NCI-H128 (cell line): Measurements from ENCODE around the gene PRSS12.
A peak's percentile ranks its signal among the peaks of the same experiment; 100 is the strongest.
"Not testable (repeated sequence)": the region's sequence is repeated elsewhere in the genome, so short reads cannot be mapped to it uniquely, and the experiment has no call there.

ENCODE experiments used
- DNase-seq: peaks from one replicate; lab custom pipeline; 2025; ENCODE audit not compliant: unreplicated experiment; lab: John Stamatoyannopoulos, UW

Gene PRSS12

DNA sequence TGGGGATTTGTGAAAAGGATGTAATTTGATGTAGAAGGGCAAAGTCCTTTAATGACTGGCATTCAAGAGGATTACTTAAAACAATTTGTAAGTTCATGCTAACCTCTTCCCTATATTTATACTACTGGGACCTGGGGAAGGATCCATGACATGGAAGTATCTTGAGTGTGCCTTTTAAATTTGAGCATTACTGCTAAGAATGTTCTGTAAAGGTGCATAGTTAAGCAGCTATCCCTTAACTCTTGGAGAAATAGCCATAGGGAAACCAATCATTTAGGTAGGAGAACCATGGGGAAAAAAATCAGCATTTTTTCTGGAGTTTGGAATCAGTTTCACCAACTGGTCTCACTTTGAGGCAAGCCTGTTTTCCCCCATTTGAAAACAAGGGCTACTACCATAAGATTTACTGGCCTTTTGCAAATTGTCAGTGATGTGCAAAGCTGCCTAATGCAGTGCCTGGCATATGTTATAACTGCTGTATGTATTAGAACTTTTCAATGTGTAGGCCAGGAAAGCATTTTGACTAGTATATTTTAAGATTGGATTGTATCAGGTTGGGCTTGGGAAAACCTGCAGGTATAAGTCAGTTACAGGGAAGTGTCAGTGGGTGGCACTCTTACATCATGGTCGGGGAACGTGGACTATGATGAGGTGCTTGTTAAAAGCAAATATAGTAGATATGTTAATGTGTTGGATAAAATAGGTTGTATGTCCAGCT is 72.1 kb downstream of the PRSS12 start:
- no peak for DNase-seq

DNA sequence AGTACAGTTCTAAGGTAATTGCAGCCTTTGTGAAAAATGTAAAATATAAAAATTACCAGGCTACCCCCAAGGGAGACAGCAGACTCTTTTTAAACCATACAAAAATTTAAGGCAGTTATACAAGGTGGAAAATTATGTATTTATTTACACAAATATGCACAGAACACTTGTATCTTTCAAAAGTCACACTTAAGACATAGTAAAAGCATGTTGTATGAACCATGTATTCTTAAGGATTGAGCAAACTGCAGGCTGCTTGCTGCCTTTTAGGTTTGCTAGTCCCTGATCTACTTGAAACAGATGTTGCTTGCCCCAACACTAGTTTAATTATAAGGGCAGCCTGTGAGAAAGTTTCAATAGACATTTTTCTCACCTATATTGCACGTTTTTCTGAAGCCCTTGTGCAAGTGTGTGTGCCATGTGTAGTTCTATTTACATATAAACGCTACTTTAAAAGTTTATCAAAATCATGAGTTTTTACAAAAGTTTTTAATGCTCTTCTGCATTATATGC is 72.8 kb downstream of the PRSS12 start:
- no peak for DNase-seq

DNA sequence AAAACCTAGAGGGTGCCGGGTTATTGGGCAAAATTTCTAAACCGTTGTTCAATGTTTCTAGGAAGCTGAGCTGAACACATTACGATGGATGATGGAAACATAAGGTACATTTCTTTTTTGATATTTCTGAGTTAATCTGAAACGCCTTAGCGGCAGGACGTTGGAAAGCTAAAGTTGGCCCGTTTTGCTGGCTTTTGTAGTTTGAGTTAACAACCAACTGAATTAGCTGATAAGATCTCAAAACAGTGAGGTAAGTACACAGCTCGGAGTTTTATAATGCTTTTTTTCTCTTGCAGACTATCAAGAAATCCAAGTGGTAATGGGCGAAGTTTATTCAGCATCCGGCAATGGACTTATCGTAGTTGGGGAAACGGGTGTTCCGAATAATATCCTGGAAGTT is 73.5 kb downstream of the PRSS12 start:
- no peak for DNase-seq

DNA sequence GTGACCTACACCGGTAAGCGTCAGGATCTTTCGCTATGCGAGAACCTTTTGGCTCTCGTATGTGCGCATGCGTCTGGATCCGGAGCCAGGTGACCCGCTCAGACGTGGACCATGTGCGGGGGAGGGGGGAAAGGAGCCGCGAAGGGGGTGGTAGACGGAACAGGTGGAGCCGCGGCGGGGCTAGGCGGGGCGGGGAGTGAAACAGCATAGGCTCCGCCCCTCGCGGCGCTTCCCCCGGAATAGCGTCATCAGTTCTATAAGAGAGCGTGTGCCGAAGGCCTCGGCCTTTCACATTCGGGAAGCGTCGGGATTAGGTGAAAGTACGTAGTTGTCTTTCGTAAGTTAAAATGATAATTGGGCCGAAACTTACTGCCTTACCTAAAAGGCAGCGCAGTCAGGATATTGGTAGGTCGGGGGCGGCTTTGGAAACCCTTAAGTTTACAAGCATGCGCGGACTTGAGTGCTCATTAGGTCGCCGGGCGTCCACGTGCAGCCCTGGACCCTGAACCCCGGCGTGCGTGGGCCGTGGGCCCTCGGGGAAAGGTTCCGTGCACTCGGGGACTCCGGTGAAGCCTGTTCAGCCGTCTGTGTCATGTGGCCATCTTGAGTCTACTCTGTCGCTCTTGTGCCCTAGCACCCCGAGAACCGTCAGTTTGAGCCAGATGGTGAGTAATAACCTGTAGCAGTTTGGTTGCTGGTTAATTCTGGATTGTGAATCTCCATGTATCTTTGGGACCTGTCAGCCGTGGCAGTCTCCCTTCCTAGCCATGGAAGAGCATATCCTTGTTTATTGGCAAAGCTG is 74.1 kb downstream of the PRSS12 start:
- peak; percentile 66 for DNase-seq

DNA sequence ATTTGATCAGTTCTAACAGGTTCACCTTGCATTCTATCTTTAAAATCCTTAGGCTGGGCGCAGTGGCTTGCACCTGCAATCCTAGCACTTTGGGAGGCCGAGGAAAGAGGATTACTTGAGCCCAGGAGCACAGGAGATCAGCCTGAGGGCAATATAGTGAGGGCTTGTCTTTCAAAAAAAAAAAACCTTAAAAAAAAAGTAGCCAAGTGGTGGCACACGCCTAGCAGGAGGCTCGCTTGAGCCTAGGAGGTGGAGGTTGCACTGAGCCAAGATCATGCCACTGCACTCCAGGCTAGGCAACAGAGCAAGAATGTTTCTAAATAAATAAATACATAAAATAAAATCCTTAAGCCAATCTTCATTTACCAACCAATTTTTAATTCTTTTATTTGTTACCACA is 75.6 kb downstream of the PRSS12 start:
- DNase-seq = no peak

DNA sequence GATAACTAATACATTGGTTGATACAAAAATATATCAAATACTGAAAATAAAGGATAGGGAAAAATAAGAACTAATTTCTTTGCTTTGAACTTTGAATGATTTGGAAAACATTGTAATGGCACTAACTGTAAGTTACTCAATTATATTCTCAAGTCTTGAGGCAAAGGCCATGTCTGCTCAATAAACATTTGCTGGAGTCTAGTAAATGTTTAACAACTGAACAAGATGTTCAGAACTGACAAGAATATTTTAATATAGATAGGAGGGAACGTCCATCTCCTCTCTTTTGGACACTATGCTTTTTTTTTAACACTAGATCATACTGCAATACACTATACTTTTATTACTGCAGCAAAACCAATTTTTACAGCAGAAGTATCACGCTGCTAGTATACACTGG is 76.2 kb downstream of the PRSS12 start:
- no peak for DNase-seq

DNA sequence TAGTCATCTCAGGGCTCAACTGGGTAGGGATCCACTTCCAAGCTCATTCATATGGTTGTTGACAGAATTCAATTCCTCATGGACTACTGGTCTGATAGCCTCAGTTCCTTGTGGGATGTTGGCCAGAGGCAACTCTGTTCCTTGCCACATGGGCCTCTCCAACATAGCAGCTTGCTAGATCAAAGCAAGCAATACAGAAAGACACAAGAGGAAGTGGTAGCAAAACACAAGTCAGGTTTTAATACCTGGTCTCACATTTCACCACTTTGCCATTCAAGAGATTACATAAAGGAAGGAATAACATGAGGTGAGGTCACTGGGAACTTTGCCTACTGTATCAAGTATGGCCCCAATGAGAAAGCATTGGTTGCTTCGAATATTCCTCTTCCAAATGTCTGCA is 79.2 kb downstream of the PRSS12 start:
- DNase-seq = no peak

DNA sequence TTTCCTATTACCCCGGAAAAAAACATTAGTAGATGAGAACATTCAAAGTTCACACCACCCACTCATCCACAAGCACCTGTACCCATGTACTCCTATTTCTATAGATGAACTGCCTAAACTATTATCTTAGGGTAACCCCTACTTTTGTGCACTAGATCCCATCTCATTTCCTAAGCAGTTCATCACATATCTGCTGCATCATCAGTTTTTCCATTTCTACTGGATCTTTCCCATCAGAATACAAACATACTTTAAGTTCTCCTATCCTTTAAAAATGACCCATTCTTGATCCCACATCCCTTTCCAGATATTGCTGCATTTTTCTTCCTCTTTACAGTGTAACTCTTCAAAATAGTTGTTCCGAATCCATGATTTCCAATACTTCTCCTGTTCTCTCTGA is 81.0 kb downstream of the PRSS12 start:
- DNase-seq = no peak

DNA sequence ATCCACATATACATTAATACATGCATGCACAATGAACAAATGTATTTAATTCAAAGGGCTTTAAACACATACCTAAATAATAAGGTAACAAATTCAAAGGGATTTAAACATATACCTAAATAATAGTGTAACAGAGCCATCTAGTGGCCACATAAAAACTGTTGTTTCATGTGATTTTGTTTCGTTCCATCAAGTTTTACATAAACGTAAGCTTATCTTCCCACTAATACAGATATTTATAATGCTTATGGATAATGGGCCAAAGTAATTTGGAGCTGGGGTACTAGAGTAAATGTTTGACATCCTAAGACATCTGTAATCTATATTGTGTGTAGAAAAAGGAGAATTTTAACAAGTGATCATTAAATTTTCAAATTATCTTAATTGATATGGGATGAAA is 82.3 kb downstream of the PRSS12 start:
- DNase-seq = no peak

DNA sequence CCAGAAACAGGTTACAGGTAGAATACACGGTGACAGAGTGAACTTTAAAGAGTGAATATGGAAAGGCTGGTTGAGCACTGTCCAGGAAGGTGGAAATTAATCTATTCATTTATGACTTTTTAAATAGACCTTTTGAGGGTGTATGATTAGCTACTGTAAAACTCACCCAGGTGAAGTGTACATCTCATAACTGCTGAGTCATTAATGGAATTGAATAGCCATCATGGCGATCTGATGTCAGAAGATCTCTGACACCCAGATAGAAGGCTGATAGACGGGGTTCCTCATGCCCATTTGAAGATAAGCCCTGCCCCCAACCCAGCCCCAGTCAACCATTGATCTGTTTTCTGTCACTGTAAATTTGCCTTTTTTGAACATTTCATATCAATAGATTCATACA is 84.0 kb downstream of the PRSS12 start:
- DNase-seq = no peak

DNA sequence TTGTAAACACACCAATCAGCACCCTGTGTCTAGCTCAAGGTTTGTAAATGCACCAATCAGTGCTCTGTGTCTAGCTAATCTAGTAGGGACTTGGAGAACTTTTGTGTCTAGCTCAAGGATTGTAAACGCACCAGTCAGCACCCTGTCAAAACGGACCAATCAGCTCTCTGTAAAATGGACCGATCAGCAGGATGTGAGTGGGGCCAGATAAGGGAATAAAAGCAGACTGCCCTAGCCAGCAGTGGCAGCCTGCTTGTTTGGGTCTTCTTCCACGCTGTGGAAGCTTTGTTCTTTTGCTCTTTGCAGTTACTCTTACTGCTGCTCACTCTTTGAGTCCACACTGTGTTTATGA is 86.7 kb downstream of the PRSS12 start:
- DNase-seq = not testable (repeated sequence)

DNA sequence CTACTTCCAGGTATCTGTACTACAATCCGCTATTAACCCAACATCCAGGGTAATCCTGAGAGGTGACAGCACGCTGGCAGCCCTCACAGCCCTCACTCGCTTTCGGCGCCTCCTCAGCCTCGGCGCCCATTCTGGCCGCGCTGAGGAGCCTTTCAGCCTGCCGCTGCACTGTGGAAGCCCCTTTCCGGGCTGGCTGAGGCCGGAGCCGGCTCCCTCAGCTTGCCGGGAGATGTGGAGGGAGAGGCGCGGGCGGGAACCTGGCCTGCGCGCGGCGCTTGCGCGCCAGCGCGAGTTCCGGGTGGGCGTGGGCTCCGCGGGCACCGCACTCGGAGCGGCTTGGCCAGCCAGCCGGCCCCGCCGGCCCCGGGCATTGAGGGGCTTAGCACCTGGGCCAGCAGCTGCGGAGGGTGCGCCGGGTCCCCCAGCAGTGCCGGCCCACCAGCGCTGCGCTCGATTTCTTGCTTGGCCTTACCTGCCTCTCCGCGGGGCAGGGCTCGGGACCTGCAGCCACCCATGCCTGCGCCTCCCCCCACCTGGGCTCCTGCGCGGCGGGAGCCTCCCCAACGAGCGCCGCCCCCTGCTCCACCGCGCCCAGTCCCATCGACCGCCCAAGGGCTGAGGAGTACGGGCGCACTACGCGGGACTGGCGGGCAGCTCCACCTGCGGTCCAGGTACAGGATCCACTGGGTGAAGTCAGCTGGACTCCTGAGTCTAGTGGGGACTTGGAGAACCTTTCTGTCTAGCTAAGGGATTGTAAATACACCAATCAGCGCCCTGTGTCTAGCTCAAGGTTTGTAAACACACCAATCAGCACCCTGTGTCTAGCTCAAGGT is 87.3 kb downstream of the PRSS12 start:
- DNase-seq = no peak

DNA sequence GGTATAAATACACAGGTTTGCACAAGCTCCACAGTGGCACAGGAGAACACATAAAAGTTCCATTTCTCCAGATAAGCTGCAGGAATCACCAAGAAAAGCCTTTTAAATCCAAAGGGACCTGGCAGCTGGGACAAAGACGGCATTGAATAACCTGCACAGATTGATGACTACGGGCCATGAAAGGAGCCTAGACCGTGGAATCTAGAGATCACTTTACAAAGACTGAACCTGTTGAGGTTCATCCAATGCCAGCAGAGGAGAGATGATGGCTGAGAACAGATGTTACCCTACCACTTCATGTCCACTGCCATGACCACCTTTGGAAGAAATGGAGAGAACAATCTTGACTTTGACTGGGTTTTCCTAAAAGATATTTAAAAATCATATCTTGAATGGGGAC is 88.7 kb downstream of the PRSS12 start:
- DNase-seq = no peak

DNA sequence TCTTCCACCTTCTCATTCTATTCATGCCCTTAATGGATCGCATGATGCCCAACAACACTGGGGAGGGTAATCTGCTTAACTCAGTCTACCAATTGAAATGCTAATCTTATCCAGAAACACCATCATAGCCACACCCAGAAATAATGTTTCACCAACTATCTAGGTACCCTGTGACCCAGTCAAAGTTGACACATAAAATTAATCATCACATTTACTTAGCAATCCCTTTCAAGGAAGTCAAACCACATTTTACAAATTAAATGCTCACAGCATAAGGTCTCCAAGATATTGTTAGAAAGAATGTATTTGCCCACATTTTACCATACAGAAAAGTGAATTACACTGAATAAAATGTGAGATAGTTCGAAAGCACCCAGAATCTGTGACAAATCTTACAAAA is 92.5 kb downstream of the PRSS12 start:
- DNase-seq = no peak

DNA sequence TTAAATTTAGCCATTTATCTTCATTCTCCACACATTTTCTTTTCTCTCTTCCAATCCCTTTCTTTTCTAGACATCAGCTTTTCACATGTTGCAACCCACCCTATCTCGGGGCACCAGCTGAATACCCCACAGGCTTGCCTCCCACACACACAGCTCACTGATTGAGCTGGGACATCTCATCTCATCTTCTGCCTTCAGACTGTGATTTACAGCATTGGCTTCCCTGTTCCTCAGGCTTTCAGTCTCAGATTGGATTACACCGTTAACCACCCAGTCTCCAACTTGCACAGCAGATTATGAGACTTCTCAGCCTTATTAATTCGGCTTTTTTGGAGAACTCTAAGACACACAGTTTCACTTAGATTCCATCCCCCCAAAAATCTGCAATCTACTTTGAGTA is 93.7 kb downstream of the PRSS12 start:
- DNase-seq = no peak

DNA sequence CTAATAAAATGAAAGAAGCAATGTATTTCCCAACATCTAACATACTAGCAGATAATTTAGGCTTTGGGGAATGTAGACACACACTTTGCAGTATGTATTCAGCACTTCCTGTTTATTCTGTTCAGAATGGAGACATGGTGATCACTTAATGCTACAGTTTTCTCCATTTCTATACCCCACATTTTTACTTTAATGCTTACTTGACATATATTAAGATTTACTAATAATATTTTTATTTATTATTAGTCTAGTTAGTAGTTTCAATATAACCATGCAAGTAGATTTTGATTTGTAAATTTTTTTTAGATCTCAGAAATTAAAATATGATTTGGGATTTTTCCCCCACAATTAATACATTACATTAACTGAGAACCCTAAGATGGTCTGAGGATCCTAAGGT is 98.4 kb downstream of the PRSS12 start:
- DNase-seq = no peak

DNA sequence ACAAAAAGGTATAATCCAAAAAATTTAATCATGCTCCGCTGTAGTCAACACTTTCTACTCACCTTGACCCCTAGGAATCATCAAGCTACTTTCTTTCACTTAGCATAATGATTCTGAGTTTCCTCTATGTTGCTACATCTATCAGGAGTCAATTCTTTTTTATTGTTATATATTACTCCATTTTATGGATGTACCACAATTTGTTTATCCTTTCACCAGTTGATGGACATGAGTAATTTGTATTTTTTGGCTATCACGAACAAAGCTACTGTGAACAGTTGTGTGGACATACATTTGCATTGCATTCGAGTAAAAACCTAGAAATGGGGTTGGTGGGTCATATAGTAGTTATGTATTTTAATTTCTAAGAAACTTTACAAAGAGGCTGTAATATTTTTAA is 102.9 kb downstream of the PRSS12 start:
- DNase-seq = no peak

DNA sequence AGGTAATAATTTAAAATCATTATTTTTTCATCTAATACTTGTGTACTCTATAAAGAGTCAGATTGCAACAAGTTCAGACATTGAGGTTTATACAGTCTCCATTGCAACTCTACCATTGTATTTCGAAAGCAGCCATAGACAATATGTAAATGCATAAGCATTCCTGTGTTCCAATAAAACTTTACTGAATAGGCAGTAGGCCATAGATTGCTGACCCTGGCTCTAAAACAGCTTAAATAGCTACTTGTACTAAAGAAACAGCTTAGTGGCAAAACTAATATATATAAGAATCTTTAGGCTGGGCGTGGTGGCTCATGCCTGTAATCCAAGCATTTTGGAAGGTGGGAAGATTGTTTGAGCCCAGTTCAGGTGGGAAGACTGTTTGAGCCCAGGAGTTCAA is 115.3 kb downstream of the PRSS12 start:
- DNase-seq = no peak

DNA sequence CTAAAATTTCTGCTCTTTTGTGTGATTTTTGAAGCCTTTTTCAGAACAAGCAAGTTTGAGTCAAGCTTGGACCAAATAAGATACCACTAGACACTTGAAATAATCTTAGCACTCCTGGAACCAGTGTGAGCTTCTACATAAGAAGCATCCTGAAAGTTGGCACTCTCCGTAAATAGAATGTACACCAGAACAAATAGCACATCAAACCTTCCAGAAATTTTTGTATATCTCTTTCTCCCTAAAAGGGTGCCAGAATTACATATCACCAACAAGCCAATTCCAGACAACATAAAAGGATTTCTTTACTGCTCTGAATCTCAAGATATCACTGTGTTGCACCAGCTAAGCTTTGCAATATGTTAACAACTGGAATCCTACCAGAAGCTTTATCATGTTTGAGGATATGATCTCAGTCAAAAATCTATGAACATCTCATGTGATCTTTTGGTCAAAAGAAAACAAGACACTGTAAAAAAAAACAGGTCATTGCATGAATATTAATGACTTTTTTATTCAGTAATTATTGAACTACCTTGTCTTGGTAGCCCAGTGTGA is 117.2 kb downstream of the PRSS12 start:
- no peak for DNase-seq
